NB4 (cell line): ENCODE measurements around the gene VAMP5.

Experiments used
- MAX ChIP-seq: IDR thresholded peaks from 2 replicates; pipeline ENCODE4 v1.6.1; 2011; ENCODE audit warnings: low read depth, low read length
- MYC ChIP-seq: IDR thresholded peaks from 2 replicates; pipeline ENCODE4 v1.6.1; 2011; ENCODE audit warnings: low read depth, low read length
- POLR2A ChIP-seq: IDR thresholded peaks from 2 replicates; pipeline ENCODE4 v1.6.1; 2011; ENCODE audit warnings: mild to moderate bottlenecking; ENCODE audit not compliant: insufficient read length; ENCODE audit errors: extremely low read depth
- TF ChIP-seq, protein P1 (sequence below): IDR thresholded peaks from one replicate; pipeline ENCODE4 v1.5.1; 2012; ENCODE audit warnings: low read depth, low read length

DNA sequence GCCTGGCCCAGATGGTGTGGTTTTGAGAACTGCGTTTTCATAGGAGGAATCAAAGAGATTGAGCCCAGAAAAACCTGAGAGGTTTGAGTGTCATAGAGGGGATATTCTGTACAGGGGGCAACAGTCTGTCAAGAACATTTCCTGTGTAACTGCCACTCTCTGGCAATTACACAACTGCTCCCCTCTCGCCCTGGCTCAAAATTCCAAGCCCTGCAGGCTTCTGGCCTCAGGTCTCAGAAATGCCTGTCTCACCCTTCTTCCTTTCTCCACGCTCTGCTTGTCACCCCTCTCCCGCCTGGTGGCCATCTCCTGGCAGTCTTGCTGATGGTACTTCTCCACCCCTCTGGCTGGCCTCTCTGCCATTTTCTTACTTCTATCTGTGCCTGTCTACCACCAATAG is 4.0 kb downstream of the VAMP5 start:
- TF ChIP-seq MYC (no peak), POLR2A (no peak), MAX (no peak)
- TF ChIP-seq, protein P1, sequence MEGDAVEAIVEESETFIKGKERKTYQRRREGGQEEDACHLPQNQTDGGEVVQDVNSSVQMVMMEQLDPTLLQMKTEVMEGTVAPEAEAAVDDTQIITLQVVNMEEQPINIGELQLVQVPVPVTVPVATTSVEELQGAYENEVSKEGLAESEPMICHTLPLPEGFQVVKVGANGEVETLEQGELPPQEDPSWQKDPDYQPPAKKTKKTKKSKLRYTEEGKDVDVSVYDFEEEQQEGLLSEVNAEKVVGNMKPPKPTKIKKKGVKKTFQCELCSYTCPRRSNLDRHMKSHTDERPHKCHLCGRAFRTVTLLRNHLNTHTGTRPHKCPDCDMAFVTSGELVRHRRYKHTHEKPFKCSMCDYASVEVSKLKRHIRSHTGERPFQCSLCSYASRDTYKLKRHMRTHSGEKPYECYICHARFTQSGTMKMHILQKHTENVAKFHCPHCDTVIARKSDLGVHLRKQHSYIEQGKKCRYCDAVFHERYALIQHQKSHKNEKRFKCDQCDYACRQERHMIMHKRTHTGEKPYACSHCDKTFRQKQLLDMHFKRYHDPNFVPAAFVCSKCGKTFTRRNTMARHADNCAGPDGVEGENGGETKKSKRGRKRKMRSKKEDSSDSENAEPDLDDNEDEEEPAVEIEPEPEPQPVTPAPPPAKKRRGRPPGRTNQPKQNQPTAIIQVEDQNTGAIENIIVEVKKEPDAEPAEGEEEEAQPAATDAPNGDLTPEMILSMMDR = no peak
